ENCODE measurements around the gene PACS1. TPM values are rescaled to one million over a fixed set of nuclear protein-coding genes. Genes with fewer than 3 reads are reported as not detected.

The PACS1 gene
- total and polyA plus RNA-seq, 2 donors (not counting 1 experiment from before 2014, with no cell fraction given): 131 to 303 TPM

DNA sequence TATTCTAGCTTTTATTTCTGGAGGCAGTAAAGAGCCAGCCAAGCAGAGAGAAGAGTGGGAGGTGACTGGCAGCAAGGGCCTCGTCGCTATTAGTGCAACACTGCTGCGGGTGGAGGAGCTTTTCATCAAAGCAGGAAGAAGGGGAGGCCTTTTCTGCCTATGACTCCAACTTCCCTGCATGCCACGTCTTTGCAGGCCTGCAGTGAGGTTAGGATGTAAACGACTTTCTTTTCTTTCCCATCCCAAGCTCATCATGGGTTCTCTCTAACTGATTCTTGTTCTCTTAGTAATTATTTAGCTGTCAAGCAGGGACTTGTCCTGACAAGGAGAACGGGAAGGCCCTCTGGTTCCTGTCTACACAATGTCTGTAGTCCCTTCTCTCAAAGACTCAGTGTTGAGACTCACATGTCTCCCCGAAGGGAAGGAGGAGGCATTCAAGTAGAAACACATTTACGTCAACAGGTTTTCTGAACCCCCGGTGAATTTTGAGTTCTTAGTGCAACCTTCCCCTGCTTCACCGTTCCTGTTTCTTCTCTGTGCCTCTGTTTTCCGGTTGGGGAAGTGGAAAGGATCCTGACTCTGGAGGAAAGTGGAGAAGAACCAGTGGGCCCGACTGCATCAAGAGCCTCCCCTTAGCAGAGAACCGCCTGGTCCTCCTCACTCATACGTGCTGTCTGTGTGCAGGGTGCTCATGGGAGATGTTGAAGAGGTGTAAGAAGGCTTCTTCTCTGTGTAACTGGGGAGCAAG is 56.9 kb downstream of the PACS1 start:
- Histone ChIP-seq H4K20me1 (ENCODE audit: control insufficient read depth, insufficient read depth, low read length, poor library complexity, severe bottlenecking) (no peaks in the 10 kb centered on the region), H3K27me3 (replicated peaks in 1 of 4; ENCODE audit: control extremely low read depth in 1 of 4, control insufficient read depth in 3 of 4, insufficient read depth in 4 of 4, low read length in 3 of 4) (no peaks in the 10 kb centered on the region), H3K27ac (ENCODE audit: low read length in 2 of 2) (peak overlapping the region; percentile 76 to 87), H2AFZ (ENCODE audit: insufficient read depth, low read depth, low read length, poor library complexity, severe bottlenecking) (peak overlapping the region; percentile 57), H3K4me2 (replicated peaks; ENCODE audit: low read depth, low read length, poor library complexity, severe bottlenecking) (peak overlapping the region; percentile 69), H3K4me1 (ENCODE audit: control insufficient read depth in 2 of 2, insufficient read depth in 2 of 2, low read length in 2 of 2) (peaks cover 57 to 73% of the 10 kb centered on the region in 2 donors), H3K4me3 (ENCODE audit: control extremely low read depth in 1 of 5, extremely low read depth in 1 of 5, insufficient read depth in 1 of 5, low read depth in 2 of 5, low read length in 4 of 5) (peak overlapping the region in 3 of 5 experiments; percentile 10 to 53 (median 27)), H3K79me2 (ENCODE audit: control insufficient read depth, insufficient read depth, low read length) (peaks cover 78% of the 10 kb centered on the region), H3K9ac (ENCODE audit: low read length) (peak overlapping the region; percentile 46), H3K9me3 (ENCODE audit: control extremely low read depth in 1 of 3, control insufficient read depth in 2 of 3, insufficient read depth in 1 of 3, low read length in 2 of 3) (no peaks in the 10 kb centered on the region), H3K36me3 (replicated peaks in 1 of 2; ENCODE audit: control extremely low read depth in 1 of 2, control insufficient read depth in 1 of 2, extremely low read depth in 1 of 2, insufficient read depth in 2 of 2, low read length in 1 of 2) (no peaks in the 10 kb centered on the region)
- peak; percentile 80 for ATAC-seq (ENCODE audit: low read depth)
- peak overlapping the region; percentile 98 for H3K27ac Mint-ChIP-seq
- TF ChIP-seq EZH2 (IDR thresholded peaks at IDR 0.05; ENCODE audit: borderline replicate concordance, insufficient read depth, low read depth, low read length, poor library complexity, severe bottlenecking) (no peak), CTCF (IDR thresholded peaks at IDR 0.05) (no peak)
- CTCF ChIA-PET: interaction anchor here (0.5 to 3.9 kb wide), 14 partner anchors 9 to 225 kb away, joined by 3 to 33 read pairs (median 4); partner anchors contain the start of genes PACS1 and SF3B2
- peak overlapping the region; percentile 90 for H3K4me3 Mint-ChIP-seq
- POLR2A ChIA-PET: interaction anchor here (0.5 to 1.6 kb wide), 9 partner anchors 10 to 74 kb away, joined by 3 to 12 read pairs (median 6); partner anchors contain the start of gene PACS1
- peaks cover 81% of the 10 kb centered on the region for H3K4me1 Mint-ChIP-seq
- 11% methylated on average over 8 of the region's 14 CpGs for WGBS (ENCODE audit: insufficient coverage)
- H3K27me3 Mint-ChIP-seq: no peaks in the 10 kb centered on the region
- H3K9me3 Mint-ChIP-seq (ENCODE audit: insufficient read depth): no peaks in the 10 kb centered on the region
- peak; percentile 81 for DNase-seq
- intact Hi-C loops (cut with micrococcal nuclease): loop anchor here (1.0 to 2.0 kb wide), 3 partner anchors 12 to 58 kb away; no protein-coding TSS in a partner anchor

- no peak for TF ChIP-seq CTCF (IDR thresholded peaks at IDR 0.05)
- no peak for TF ChIP-seq EZH2 (IDR thresholded peaks at IDR 0.05; ENCODE audit: borderline replicate concordance, insufficient read depth, low read depth, low read length, poor library complexity, severe bottlenecking)
- peak overlapping the region; percentile 1 for H3K4me2 ChIP-seq (replicated peaks; ENCODE audit: low read depth, low read length, poor library complexity, severe bottlenecking)
- CTCF ChIA-PET: interaction anchor here (2.3 to 2.7 kb wide), 2 partner anchors 50 to 63 kb away, joined by 6 to 10 read pairs; no protein-coding TSS in a partner anchor
- no peaks in the 10 kb centered on the region for H3K9me3 Mint-ChIP-seq (ENCODE audit: insufficient read depth)
- POLR2A ChIA-PET: interaction anchor here (0.8 kb wide), 1 partner anchor 1426 kb away, joined by 3 read pairs; no protein-coding TSS in a partner anchor
- no peak overlapping the region for H2AFZ ChIP-seq (ENCODE audit: insufficient read depth, low read depth, low read length, poor library complexity, severe bottlenecking)
- H3K27me3 Mint-ChIP-seq: no peaks in the 10 kb centered on the region
- peaks cover 78% of the 10 kb centered on the region for H3K79me2 ChIP-seq (ENCODE audit: control insufficient read depth, insufficient read depth, low read length)
- DNase-seq: no peak
- H3K4me3 ChIP-seq (ENCODE audit: control extremely low read depth in 1 of 5, extremely low read depth in 1 of 5, insufficient read depth in 1 of 5, low read depth in 2 of 5, low read length in 4 of 5): no peak overlapping the region
- H3K9me3 ChIP-seq (ENCODE audit: control extremely low read depth in 1 of 3, control insufficient read depth in 2 of 3, insufficient read depth in 1 of 3, low read length in 2 of 3): no peaks in the 10 kb centered on the region
- no peak for ATAC-seq (ENCODE audit: low read depth)
- intact Hi-C loops (cut with micrococcal nuclease): no loop called here
- peaks cover 78% of the 10 kb centered on the region for H3K4me1 Mint-ChIP-seq
- no peaks in the 10 kb centered on the region for H3K27me3 ChIP-seq (replicated peaks in 1 of 4; ENCODE audit: control extremely low read depth in 1 of 4, control insufficient read depth in 3 of 4, insufficient read depth in 4 of 4, low read length in 3 of 4)
- 80% methylated on average over 1 of the region's 3 CpGs for WGBS (ENCODE audit: insufficient coverage)
- H4K20me1 ChIP-seq (ENCODE audit: control insufficient read depth, insufficient read depth, low read length, poor library complexity, severe bottlenecking): peaks cover 10% of the 10 kb centered on the region
- H3K9ac ChIP-seq (ENCODE audit: low read length): no peak overlapping the region
- peak overlapping the region in 1 of 2 donors; percentile 55 for H3K27ac ChIP-seq (ENCODE audit: low read length in 2 of 2)
- H3K4me3 Mint-ChIP-seq: peak overlapping the region; percentile 47
- no peaks in the 10 kb centered on the region for H3K36me3 ChIP-seq (replicated peaks in 1 of 2; ENCODE audit: control extremely low read depth in 1 of 2, control insufficient read depth in 1 of 2, extremely low read depth in 1 of 2, insufficient read depth in 2 of 2, low read length in 1 of 2)
- H3K4me1 ChIP-seq (ENCODE audit: control insufficient read depth in 2 of 2, insufficient read depth in 2 of 2, low read length in 2 of 2): peaks cover 55 to 78% of the 10 kb centered on the region in 2 donors
- H3K27ac Mint-ChIP-seq: peak overlapping the region; percentile 65
Measured at GRCh38 chr11:66130978-66131377, 60.9 kb downstream of the PACS1 start.
